IPS-11a (cell line): ENCODE measurements around the gene MPZL3.
"Not testable (repeated sequence)": the region's sequence is repeated elsewhere in the genome, so short reads cannot be mapped to it uniquely, and the experiment has no call there.

Source experiments
- H3K4me3 ChIP-seq: one replicate; pipeline ENCODE4 v1.5.1; 2013; ENCODE audit warnings: low read depth, low read length, control low read depth

Gene MPZL3

GRCh38 chr11:118190942-118191506 is 61.1 kb downstream of the MPZL3 start:
- not testable (repeated sequence) for H3K4me3 ChIP-seq

DNA sequence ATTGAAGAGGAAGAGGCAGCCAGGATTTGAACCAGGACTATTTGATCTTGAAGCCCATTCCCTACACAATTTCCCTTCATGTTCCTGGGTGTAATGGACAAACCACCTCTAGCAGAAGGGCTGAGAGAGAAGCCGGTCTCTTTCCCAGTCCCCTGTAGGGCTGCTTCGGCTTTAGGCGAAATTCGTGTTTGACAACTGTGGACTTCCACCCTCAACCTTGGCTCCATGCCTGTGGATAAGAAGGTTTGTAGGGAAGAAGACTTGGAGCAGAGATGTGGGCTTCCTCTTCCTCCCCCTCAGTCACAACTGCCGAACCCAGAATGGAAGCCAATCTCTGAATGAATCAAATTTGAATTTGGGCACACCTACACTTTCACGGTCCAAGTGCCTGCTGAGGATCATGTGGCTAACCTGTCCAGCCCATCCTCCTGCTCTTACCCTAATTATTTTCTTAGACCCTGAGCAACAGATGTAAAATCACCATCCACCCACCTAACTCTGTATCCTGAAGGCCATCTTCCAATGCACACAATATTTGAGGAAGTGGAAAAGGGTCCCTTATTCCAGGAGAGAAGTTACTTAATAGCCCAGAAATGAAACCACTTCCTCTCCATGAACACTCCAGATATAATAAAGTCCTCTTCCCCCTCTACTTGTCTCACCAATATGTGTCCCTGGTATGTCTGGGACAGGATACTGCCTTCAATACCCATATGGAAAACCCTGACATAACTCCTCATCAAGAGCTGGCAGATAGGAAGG is 65.6 kb downstream of the MPZL3 start:
- H3K4me3 ChIP-seq: no peak overlapping the region

GRCh38 chr11:118184784-118185579 is 67.2 kb downstream of the MPZL3 start:
- H3K4me3 ChIP-seq: no peak overlapping the region

DNA sequence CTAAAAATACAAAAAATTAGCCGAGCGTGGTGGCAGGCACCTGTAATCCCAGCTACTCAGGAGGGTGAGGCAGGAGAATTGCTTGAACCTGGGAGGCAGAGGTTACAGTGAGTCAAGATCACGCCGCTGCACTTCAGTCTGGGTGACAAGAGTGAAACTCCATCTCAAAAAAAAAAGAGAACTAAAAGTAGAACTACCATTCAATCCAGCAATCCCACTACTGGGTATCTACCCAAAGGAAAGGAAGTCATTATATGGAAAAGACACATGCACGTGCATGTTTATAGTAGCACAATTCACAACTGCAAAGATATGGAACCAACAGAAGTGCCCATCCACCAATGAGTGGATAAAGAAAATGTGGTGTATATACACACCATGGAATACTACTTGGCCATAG is 68.5 kb downstream of the MPZL3 start:
- H3K4me3 ChIP-seq: not testable (repeated sequence)

DNA sequence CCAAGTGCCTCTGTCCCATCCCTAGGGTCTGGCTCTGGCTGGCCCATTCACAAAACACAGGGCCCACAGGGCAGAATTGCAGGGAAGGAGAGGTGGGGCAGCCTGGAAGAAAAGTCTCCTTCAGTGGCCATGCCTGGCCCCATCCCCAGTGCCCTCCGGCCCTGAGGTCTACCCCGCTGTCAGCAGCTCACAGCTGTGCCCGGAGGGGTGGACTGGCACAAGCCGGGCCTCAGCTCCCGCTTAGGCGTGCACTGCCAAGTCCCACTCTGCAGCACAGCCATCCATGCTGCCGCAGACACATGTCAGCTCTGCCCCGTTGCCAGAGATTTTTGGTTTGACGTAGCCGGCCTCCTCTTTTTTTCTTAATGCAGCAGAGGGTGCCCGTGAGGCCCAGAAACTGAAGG is 71.9 kb downstream of the MPZL3 start:
- H3K4me3 ChIP-seq: no peak overlapping the region

GRCh38 chr11:118176778-118177134 is 75.4 kb downstream of the MPZL3 start:
- H3K4me3 ChIP-seq: no peak overlapping the region
